Keratinocyte (primary cell): ENCODE data around the gene F10. TPM values are rescaled to one million over a fixed set of nuclear protein-coding genes. Genes with fewer than 3 reads are reported as not detected.

Experiments
- DNase-seq: peaks from one replicate; pipeline ENCODE4 v3.0.0-alpha.2; 2011; ENCODE audit warnings: low read depth, missing footprints, low spot score
- FAIRE-seq: peaks from 2 replicates; lab custom pipeline; 2011; peaks lifted over from hg19 to GRCh38; lab: Jason Lieb, UNC
- H2AFZ ChIP-seq: 2 replicates; pipeline ENCODE4 v1.6.0; 2012; ENCODE audit warnings: low read length, control low read depth, inconsistent platforms; ENCODE audit not compliant: control insufficient read depth
- H3K27ac ChIP-seq: 2 replicates; pipeline ENCODE4 v1.5.1; 2011; ENCODE audit warnings: low read length; ENCODE audit not compliant: control insufficient read depth, insufficient read depth
- H3K27me3 ChIP-seq: 3 replicates; pipeline ENCODE4 v1.6.0; 2011; ENCODE audit warnings: low read length; ENCODE audit not compliant: control insufficient read depth, insufficient read depth; ENCODE audit errors: extremely low read depth
- H3K36me3 ChIP-seq, 2 experiments: 2 replicates in 1 of 2; 3 replicates in 1 of 2; pipeline ENCODE4 v1.5.1; 2011; ENCODE audit warnings: low read length in 2 of 2, mild to moderate bottlenecking in 1 of 2; ENCODE audit not compliant: control insufficient read depth in 2 of 2, insufficient read depth in 2 of 2; ENCODE audit errors: extremely low read depth in 1 of 2
- H3K4me1 ChIP-seq: 3 replicates; pipeline ENCODE4 v1.5.1; 2011; ENCODE audit warnings: low read length; ENCODE audit not compliant: control insufficient read depth, insufficient read depth; ENCODE audit errors: extremely low read depth
- H3K4me2 ChIP-seq: 3 replicates; pipeline ENCODE4 v1.6.0; 2011; ENCODE audit warnings: low read depth, low read length; ENCODE audit not compliant: control insufficient read depth, insufficient read depth; ENCODE audit errors: extremely low read depth
- H3K4me3 ChIP-seq, 3 experiments: fragments of 200-600 bp in 1 of 3; sonication (generic) in 1 of 3; 2 replicates in 2 of 3; 3 replicates in 1 of 3; pipeline ENCODE4 v1.5.1; 2011 to 2016; ENCODE audit warnings: low read length in 3 of 3, mild to moderate bottlenecking in 3 of 3, control low read depth in 2 of 3, inconsistent platforms in 1 of 3, low read depth in 1 of 3, mixed read lengths in 1 of 3, mixed run types in 1 of 3, moderate library complexity in 1 of 3; ENCODE audit not compliant: control insufficient read depth in 2 of 3, insufficient read depth in 2 of 3; ENCODE audit errors: extremely low read depth in 1 of 3
- H3K79me2 ChIP-seq: 2 replicates; pipeline ENCODE4 v1.6.0; 2012; ENCODE audit warnings: low read length; ENCODE audit not compliant: control insufficient read depth, insufficient read depth
- H3K9ac ChIP-seq: 3 replicates; pipeline ENCODE4 v1.6.0; 2011; ENCODE audit warnings: low read length; ENCODE audit not compliant: control insufficient read depth, insufficient read depth; ENCODE audit errors: extremely low read depth
- H3K9me1 ChIP-seq: 3 replicates; pipeline ENCODE4 v1.6.0; 2011; ENCODE audit warnings: low read length; ENCODE audit not compliant: control insufficient read depth, insufficient read depth; ENCODE audit errors: extremely low read depth
- H3K9me3 ChIP-seq: 2 replicates; pipeline ENCODE4 v1.5.1; 2012; ENCODE audit warnings: low read depth, low read length; ENCODE audit not compliant: control insufficient read depth
- H4K20me1 ChIP-seq: 3 replicates; pipeline ENCODE4 v1.6.0; 2011; ENCODE audit warnings: low read length; ENCODE audit not compliant: control insufficient read depth, insufficient read depth; ENCODE audit errors: extremely low read depth
- CTCF ChIP-seq, 3 experiments: IDR thresholded peaks in 1 of 3; conservative IDR thresholded peaks in 1 of 3; optimal IDR thresholded peaks in 1 of 3; 2 replicates in 2 of 3; 3 replicates in 1 of 3; pipeline versions ENCODE3 to v1.5.1; 2011; ENCODE audit warnings: low read length in 3 of 3, mild to moderate bottlenecking in 3 of 3, moderate library complexity in 2 of 3, control low read depth in 1 of 3, inconsistent platforms in 1 of 3; ENCODE audit not compliant: insufficient read depth in 2 of 3; ENCODE audit errors: extremely low read depth in 1 of 3
- EZH2 ChIP-seq: IDR thresholded peaks from one replicate; pipeline ENCODE4 v1.6.1; 2012; ENCODE audit warnings: inconsistent platforms, mild to moderate bottlenecking, low read length, moderate library complexity
- dilution Hi-C: fragments of 300-500 bp; cut with MboI; formaldehyde crosslinking; loops from one replicate; pipeline ENCODE4 v1.7.0; 2020; ENCODE audit warnings: low sequenced_read_pairs; ENCODE audit not compliant: extremely low pct_ligation_motif_present
- polyA plus RNA-seq, 5 experiments: library from polyadenylated mRNA; depleted of rRNA in 3 of 5; stranded (reverse) in 3 of 5; stranded (forward) in 1 of 5; unstranded in 1 of 5; fragments of >200 nt; gene quantifications; 1 replicate in 1 of 5; 2 replicates in 3 of 5; 3 replicates in 1 of 5; pipeline versions ENCODE4 v1.2.1 to v1.2.3, GENCODE V29; 2011 to 2012; ENCODE audit warnings: missing spikeins in 2 of 5, low read depth in 1 of 5, low replicate concordance in 1 of 5

Gene F10
- polyA plus RNA-seq, 1 donor (not counting 4 experiments of a cell fraction or from before 2014, with no cell fraction given), result not detected

GRCh38 chr13:113152691-113152983 lies 30.0 kb downstream of the F10 start:
- no peaks in the 10 kb centered on the region for H3K9me1 ChIP-seq
- peaks cover 9% of the 10 kb centered on the region for H3K4me1 ChIP-seq
- H3K4me2 ChIP-seq, result peak overlapping the region; percentile 98
- DNase-seq (no peak), FAIRE-seq (no peak)
- no peaks in the 10 kb centered on the region for H3K79me2 ChIP-seq
- peak overlapping the region; percentile 90 for H2AFZ ChIP-seq
- TF ChIP-seq CTCF (optimal IDR thresholded peaks at IDR 0.05 in 1 of 3, IDR thresholded peaks at IDR 0.05 in 1 of 3, conservative IDR thresholded peaks at IDR 0.05 in 1 of 3; ENCODE audit: extremely low read depth in 1 of 3, insufficient read depth in 2 of 3, low read length in 3 of 3) (no peak), EZH2 (peak; percentile 67)
- no peaks in the 10 kb centered on the region for H3K36me3 ChIP-seq
- H3K9ac ChIP-seq, result peak overlapping the region; percentile 57
- peaks cover 22% of the 10 kb centered on the region for H3K27me3 ChIP-seq
- no peaks in the 10 kb centered on the region for H4K20me1 ChIP-seq
- H3K9me3 ChIP-seq, result no peaks in the 10 kb centered on the region
- no peak overlapping the region for H3K27ac ChIP-seq
- peak overlapping the region in 1 of 3 experiments; percentile 46 for H3K4me3 ChIP-seq
- dilution Hi-C loops, result no loop called here

- no peaks in the 10 kb centered on the region for H4K20me1 ChIP-seq
- FAIRE-seq, result peak; percentile 17
- dilution Hi-C loops, result no loop called here
- H3K4me2 ChIP-seq, result peak overlapping the region; percentile 98
- H3K9me3 ChIP-seq, result no peaks in the 10 kb centered on the region
- H3K36me3 ChIP-seq, result no peaks in the 10 kb centered on the region
- peak overlapping the region; percentile 90 for H2AFZ ChIP-seq
- H3K27ac ChIP-seq, result peak overlapping the region; percentile 40
- peak overlapping the region; percentile 57 for H3K9ac ChIP-seq
- DNase-seq, result no peak
- H3K9me1 ChIP-seq, result no peaks in the 10 kb centered on the region
- H3K79me2 ChIP-seq, result no peaks in the 10 kb centered on the region
- peak overlapping the region; percentile 21 to 74 (median 58) for H3K4me3 ChIP-seq
- H3K27me3 ChIP-seq, result peaks cover 22% of the 10 kb centered on the region
- TF ChIP-seq CTCF (optimal IDR thresholded peaks at IDR 0.05 in 1 of 3, IDR thresholded peaks at IDR 0.05 in 1 of 3, conservative IDR thresholded peaks at IDR 0.05 in 1 of 3; ENCODE audit: extremely low read depth in 1 of 3, insufficient read depth in 2 of 3, low read length in 3 of 3) (no peak), EZH2 (peak; percentile 72)
- H3K4me1 ChIP-seq, result peaks cover 9% of the 10 kb centered on the region
These were observed 30.6 kb downstream of the F10 start for GRCh38 chr13:113152984-113153809.
